ENCODE results near the gene IL34.

IL34 gene

DNA sequence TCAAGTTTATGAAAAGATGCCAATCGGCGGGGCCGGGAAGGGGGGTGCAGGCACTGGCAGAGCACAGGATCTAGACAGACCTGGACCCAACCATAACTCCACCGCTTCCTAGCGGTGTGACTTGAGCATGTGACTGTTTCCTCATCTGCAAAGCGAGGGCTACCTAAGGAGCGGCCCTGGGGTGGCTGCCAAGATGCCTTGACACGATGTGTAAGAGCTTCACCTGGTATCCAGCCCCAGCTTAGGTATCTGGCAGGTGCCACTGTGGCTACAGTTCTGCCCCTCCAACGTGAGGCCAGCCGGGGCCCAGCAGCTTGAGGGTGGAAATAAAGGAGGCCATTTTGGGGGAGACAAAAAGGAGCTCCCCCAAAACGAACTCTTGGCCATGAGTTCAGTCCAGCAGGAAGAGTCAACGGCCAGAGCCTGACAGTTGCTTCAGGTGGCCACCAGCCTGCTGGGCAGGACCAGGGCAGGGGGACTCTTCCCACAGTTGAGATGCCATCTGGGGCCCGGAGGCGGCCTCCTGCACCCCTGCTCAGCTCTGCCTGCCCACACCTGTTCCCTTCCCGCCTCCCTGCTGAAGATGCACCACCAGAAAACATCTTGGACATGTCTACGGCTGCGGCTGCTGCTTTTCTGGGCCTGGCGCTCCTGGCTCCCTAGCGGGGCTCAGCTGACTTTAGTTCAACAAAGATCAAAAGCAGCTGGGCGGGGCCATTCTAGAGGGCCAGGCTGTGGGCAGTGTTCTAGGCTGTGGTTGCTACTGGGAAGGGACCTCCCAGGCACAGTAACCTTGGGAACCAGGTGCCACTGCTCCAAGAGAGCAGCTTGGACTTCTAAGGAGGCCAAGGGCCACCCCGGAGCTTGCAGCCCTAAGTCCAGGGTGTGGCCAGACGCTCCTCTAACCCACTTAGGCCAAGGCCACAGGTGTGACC lies 42.9 kb downstream of the IL34 start:
- no peak for DNase-seq (ENCODE audit: low read depth)

DNA sequence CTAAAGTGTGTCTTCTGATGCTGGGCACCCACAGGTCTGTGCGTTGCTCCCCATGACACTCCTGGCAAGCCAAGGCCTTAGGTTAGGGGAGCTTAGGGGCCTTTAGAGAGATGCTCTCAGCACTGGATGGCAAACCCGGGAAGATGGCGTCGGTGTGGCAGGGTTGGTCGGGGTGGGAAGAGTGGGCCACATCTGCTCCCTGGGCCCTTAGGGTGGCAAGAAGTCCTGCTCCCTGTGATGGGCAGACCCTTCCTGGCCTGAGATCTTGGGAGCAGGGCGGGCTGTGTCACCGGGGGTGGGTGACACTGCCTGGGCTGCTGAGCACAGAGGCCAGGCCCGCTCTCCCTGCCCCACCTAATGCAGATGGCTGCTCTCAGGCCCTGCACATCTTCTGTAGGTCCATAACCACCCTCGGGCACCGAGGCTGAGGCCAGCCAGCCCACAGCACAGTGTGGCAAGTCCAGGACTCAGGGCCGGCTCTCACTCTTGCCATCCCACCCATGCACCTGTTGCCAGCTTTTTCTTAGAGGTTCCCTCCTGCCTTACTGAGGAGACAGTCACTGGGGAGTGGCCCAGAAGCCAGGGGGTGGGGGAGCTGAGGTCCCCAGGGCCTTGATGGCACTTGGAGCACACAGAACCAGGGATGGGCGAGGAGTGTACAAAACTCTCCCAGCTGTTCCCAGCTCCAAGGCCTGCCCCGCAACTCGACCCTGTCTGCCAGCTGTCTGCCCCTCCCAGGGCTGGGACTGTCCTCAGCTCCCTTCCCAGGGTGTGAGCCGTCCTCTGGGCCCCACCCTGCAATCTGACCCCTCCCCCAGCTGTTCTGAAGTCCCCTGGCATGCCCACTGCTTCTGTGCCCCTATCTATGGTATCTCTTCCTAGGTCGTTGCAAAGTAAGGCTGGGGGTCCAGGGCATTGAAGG lies 43.9 kb downstream of the IL34 start:
- no peak for DNase-seq (ENCODE audit: low read depth)

DNA sequence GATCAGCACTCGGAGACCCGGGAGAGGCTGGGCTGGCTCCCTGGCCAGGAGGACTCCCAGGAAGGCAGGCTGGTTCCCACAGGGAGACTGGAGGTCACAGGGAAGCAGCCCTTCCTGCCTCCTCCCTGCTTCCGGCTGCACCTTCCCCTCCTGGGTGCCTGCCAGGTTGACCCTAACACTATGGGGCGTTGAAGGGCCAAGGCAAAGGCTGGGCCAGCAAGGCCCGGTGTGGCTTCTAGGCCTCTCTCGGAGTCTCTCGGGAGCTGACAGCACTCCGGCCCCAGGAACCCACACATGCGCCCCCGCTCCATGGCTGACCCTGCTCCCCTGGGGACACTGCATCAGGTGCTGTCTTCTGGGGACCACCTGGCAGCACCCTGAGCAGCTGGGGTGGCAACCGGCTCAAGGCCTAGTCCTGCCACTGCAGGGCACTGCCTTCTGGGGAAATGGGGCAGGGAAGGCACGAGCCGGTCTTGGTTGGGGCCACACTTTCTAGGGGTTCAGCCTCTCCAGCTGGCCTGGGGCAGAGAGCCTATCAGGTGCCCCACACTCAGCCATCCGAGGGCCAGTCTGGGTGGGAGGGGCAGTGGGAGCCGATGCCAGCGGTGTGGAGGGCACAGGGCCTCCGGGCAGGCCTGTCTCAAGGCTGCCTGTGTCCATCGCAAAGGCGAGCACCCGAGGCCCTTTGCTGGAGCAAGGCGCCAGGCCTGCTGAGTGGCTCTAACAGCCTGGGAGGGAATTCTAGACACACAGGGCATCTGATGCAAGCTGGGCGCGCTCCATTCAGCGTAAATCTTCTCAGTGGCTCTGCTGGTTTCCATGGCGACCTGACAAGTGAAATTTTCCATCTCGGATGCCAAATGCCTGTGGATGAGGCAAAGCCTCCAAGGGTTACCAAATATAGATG lies 45.1 kb downstream of the IL34 start:
- DNase-seq (ENCODE audit: low read depth), result no peak

DNA sequence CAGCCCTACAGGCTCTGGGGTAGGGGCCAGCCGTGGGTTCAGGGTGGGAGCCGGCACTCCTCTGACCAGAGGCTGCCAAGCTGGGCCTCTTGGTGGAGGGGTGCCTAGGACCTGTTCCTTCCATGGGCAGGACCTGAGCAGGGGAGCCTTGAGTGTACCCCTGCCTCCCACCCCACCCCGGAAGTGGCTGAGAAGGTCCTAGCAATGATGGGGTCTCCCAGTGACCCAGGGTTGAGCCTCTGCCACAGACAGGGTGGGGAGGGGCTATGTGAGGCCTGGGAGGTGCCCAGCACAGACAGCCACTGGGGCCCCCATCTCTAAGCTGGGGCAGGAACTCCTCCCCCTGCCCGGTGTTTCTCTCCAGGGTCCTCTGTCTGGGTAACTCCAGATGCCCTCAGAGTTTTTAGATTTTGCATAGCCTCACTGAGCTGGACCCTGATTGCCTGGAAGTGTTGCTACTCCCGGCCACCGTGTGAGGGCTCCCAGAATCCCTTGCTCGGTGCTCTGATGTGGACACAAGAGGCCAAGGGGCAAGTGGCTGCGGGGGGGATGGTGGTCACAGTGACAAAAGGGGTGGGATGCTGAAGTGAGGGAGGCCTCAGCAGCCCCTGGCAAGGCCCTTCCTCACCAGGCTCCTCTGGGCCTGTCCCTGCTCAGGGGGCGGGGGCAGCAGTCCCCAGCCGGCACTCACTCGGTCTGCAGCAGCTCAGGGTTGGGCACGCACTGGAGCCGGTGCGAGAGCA lies 45.9 kb downstream of the IL34 start:
- no peak for DNase-seq (ENCODE audit: low read depth)

DNA sequence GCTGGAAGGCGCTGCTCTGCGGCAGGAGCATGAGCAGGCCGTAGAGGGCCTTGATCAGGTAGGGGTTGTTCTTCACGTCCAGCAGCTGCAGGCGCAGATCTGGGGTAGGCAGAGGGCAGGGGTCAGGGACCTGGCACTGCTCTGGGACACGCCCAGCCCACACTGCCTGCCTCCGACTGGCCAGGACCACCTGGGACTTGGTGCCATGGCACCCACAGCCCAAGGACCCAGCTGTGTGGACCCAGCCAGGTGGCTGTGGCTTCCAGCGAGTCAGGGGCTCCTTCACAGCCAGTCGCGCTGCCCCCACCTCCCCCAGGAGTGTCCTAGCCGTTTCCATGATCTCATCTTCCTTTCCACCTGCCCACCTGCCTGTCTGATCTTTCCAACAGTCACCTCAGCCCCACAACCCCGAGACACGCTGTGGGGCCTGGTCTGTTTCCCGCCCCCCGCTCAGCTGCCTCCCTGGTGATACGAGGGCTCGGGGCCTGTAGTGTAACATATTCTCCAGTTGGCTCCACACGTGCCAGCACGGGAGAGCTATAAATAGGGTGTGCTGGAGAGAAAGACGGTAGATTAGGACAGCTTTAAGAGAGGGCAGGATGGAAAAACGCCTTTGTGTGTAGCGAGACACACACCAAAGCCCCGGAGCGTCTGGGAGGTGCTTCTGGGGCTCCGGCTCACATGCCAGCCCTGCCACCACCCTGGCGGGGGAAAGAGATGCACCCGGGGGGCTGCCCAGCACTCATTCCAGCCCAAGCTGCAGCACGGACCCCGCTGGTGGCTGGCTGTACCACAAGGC lies 46.7 kb downstream of the IL34 start:
- DNase-seq (ENCODE audit: low read depth), result no peak

DNA sequence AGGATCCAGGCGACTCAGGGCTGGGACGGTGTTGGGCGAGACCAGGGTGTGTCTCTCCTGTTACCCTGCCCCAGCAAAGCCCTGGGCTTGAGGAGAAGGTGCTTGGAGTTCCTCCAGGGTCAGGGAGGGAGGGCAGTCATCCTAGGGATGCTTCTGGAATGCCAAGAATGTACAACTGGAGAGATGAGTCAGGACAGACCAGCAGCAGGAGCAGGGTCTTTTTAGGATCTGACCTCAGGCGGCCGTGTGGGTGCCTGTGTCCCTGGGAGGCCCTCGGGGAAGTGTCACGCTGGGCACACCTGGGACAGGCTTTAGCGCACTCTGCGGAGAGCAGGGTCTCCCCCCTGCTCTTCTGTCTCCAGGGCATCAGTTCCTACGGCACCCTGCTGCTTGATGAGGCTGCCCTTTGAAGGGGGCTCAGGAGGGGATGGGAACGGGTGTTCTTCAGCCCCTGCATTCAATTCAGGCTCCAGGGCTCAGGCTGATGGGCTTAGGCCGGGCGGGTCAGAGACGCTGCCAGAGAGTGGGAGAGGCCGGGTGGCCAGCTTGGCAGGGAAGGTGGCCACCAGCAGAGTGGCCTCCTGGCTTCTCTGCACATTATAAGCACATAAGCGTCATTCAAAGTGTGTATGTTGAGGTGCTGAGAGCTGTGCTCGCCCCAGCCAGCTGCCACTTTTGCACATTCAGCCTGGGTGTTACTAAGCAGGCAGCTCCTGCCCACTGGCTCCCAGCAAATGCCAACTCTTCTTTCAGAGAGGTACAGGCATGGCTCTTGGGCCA lies 47.9 kb downstream of the IL34 start:
- no peak for DNase-seq (ENCODE audit: low read depth)

DNA sequence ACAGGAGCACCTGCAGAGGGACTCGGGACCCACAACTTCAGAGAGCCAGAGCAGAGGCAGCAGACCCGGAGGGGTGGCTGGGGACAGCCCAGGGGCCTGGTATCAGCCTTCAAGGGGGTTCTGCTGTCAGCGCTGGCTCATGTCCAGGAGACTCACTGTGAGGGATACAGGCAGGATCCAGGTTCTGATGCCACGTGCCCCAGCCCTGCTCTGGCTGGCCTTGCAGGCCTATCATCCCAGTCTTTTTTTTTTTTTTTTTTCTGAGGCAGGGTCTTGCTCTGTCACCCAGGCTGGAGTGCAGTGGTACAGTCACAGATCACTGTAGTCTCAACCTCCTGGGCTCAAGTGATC lies 48.5 kb downstream of the IL34 start:
- DNase-seq (ENCODE audit: low read depth), result no peak

DNA sequence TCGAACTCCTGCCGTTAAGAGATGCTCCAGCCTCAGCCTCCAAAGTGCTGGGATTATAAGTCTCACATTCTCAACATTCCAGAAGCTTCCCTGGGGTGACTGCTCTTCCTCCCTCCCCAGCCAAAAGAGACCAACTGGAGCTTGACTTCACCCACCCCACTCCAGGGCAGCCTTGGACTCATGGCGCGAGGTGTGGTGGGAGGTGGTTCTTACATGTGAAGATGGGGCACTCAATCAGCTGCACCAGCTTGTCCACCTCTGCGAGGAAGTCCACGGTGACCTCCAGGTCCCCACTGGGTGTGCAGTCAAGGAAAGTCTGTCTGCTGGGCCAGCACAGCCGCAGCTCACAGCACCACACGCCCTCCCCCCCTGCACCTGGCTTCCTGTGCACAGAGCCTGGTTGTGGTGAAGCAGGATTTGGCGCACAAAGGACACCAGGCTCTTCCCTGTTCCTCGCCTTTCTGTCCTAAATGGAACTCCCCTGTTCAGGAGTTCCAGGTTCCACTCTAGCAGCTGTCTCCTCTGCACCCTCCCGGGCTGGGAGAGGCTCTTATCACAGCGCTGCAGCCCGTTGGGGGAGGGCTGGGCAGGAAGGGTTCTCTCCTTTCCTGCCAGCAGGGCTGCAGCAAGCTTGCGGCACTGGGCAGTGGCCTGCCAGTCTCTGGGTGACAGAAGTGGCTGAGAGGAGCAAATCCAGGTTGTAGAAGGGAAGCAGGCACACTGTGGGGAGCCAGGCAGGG lies 49.1 kb downstream of the IL34 start:
- no peak for DNase-seq (ENCODE audit: low read depth)

DNA sequence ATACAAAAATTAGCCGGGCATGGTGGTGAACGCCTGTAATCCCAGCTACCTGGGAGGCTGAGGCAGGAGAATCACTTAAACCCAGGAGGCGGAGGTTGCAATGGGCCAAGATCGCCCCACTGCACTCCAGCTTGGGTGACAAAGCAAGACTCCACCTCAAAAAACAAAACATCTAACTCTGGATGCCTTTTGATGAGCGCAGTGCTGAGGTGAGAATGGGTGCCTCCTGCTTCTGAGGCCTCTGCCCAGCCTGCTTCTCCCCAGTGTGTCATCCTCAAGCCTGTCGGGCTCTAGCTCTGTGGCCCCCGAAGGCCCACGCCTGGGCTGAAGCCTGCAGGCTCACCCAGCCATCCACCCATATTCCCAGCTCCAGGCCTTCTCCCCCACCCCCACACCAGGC lies 50.0 kb downstream of the IL34 start:
- no peak for DNase-seq (ENCODE audit: low read depth)

DNA sequence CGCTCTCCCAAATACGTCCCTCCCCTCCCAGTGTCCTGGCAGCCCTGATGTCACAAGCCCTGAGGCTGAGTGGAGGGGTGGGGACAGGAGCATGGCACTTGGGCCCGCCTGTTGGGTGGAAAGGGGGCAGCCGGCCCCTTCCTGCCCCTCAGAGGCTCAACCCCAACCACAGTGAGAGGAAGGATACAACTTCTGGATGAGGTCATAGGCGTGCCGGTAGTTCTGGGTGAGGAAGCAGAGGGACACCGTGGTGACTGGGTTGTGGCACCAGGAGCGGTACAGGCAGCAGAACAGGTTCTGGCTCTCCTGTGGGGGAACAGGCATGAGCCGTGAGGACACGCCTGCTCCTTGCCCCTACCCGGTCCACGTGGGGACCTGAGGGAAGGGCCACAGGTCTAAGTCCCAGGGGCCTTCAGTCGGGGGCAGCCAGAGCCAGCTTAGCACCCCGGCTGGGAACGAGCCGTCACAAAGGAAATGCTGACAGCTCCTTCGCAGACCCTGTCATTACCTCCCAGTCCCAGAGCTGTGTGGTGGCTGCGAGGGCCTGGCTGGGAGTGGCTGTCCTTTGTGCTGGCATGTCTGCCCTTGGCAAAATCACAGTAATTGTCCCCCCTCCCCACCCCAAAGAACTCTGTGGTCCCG lies 50.7 kb downstream of the IL34 start:
- no peak for DNase-seq (ENCODE audit: low read depth)

DNA sequence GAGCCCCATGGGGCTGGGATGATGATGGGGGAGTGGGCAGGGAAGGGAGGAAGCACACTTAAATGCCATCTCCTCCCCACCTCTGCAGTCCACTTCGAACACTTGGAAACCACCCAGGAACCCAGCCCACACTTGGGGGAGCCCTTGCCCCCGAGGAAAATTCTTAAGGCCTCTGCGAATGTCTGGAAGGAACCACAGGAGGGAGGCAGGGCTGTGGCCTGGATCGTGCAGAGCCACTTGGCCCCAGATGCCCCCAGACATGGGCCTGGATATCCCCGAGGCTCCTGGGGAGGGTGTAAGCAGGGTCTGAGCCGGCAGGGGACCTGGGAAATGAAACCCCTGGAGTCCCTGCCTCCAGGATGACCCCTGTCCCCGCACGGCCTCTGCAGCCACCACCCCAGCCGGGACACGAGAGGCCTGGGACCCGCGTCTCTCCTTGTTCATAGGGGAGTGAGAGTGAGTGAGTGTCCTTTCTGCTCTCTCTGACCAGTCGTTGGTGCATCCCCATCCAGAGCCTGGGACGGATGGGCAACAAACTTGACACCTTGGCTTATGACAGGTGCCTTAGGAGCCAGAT lies 51.3 kb downstream of the IL34 start:
- DNase-seq (ENCODE audit: low read depth), result no peak

DNA sequence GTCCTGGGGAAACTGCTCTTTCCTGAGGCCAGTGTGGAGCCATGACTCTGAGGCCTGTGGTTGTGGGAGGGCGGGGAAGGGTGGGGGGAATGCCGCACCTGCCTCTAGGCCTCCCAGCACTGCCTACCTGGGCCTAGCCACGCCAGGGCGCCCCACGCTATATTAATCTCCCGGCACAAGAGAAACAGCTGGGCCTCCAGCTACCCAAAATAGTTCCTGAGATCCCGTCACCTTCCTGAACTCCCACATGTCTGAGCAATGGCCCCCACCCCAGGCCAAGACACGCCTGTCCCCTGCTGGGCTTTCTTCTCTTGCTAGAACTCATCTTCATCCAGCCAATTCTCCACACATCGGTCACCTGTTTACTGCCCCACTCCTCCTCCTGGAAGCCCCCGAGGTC lies 52.5 kb downstream of the IL34 start:
- no peak for DNase-seq (ENCODE audit: low read depth)

DNA sequence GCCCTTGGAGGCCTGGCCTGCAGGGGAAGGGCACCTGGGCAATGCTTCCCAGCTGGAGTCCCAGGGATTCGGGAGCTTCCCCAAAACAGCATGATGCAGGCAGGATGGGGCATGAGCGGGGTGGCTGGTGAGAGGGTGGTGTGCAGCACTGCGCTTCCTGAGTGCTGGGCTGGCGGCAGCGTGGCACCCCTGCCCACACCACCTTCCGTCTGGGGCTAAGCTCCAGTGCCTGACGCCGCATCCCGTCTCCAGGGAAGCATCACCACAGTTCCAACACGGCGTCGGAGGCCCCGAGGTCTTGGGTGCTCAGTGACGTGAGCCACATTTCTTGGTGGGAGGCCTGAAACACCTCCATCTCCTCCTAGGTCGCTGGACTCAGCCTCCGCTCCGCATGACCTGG lies 53.3 kb downstream of the IL34 start:
- DNase-seq (ENCODE audit: low read depth), result no peak

DNA sequence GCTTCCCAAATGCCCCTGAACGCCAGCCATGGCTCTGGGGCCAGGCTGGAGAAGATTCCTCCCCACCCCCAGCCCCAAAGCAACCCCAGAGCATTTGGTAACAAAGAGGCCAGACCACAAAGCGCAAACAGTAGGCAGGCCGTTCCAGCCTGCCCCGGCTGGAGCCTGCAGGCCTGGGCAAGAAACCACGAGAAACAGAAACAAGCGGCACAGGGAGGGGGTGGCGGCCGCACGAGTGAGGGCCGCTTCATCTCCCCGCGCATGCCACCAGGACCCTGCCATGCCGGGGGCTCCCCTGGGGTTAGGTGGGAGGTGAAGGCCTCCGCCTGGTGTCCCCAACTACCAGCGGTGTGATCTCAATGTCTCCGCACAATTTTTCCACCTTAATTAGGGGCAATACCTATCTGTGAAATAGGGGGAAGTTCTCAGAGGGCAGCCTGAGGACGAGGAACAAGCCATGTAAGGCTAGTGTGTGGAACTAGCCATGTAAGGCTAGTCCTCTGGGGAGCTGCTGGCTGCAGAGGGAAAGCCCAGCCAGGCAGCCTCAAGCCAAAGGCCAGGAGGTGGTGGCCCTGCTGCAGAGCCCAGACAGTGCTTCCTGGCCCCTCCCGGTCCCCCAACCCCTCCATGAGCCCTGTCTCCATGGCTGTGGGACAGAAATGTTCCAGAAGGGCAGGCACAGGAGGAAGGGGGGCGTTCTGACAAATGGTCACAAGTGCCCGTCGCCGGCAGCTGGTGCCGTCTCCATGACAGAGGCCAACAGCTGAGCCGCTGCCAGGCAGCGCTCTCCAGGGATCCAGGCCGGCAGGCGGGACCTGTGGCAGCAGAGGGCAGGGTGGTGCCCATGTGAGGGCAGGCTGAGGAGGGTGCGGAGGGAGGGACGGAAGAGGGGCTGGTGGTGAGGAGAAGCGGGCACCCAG lies 54.0 kb downstream of the IL34 start:
- no peak for DNase-seq (ENCODE audit: low read depth)

DNA sequence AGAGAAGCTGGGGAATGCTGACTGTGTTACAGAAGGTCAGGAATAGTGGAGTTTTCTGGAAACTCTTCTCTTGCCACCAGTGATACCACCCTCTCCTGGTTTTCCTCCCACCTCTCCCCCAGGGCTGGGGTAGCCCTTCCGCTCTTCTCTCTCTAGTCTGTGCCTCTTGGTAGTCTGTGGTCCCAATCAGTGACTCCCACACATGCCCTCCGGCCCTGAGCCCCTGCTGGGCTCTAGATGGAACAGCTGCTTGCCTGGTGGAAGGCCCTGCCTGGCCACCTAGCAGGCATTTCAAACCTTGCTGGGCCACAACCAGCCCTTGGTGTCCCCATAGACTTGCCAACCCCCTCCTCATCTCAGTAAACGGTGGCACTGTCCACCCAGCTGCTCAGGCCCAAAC lies 54.7 kb downstream of the IL34 start:
- no peak for DNase-seq (ENCODE audit: low read depth)

DNA sequence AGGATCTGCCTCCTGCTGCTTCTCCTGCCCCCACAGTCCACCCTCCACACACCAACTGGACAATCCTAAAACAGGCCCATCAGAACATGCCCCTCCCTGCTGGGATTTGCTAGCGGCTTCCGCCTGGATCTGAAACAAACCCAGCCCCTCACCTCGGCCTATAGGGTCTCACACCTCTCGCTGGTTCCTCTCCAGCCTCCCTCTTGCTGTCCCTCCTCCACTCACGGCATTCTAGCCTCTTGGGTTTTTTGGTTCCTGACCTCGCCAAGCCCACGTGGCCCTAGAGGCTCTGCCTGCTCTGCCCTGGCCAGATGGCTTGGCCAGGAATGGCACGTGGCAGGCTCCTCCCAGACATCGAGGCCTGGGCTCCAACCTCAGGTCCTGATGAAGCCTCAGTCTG lies 55.2 kb downstream of the IL34 start:
- DNase-seq (ENCODE audit: low read depth), result no peak

DNA sequence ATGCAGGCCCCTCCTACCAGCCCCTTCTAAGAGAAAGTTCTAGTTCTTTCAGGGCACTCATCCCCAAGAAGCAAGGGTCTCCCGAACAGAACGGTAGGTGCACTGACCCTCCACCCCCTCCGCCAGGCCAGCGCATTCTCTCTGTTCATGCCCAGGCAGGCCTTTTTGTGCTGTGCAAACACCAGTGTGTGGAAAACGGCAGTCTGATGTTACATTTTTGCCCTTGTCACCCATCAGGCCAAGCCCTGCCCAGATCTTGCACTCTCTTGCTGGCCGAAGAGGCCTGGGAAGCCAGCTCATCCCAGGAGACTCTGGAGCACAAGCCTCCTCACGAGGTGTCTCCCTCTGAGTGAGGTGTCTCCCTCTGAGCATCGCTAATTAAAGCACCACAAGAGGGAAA lies 55.6 kb downstream of the IL34 start:
- DNase-seq (ENCODE audit: low read depth), result no peak
